HCT116 (cell line): Measurements from ENCODE around the gene HOXA1. TPM values are rescaled to one million over a fixed set of nuclear protein-coding genes. Genes with fewer than 3 reads are reported as not detected.

Experiments
- ATAC-seq: fragments of 200-7000 bp; cut with Tn5 transposase; 2 replicates; pipeline ENCODE4 v1.9.1; 2020; ENCODE audit warnings: mild to moderate bottlenecking, moderate library complexity
- BruUV-seq: library from RNA; stranded (reverse); fragments of 400-500 nt; replicated peaks from 2 replicates; lab custom pipeline; 2021; lab: Mats Ljungman, UMichigan
- CTCF ChIA-PET: fragments of 300-600 bp; sonication (Branson Sonifier 250); formaldehyde crosslinking; loops from one replicate; lab custom pipeline; 2021; ENCODE audit warnings: antibody characterized with exemption; lab: Charles Lee
- POLR2A ChIA-PET: fragments of 300-600, 350-600 bp; sonication (Branson Sonifier 250); formaldehyde crosslinking; loops from one replicate; lab custom pipeline; 2021; ENCODE audit warnings: antibody characterized with exemption; lab: Charles Lee
- RAD21 ChIA-PET, 2 experiments: fragments of 300-600 bp; sonication (Branson Sonifier 250); formaldehyde crosslinking; loops; one replicate each; lab custom pipeline; 2023; ENCODE audit warnings: low total read pairs in 2 of 2; ENCODE audit not compliant: uncharacterized antibody in 2 of 2, unreplicated experiment in 2 of 2, low non-redundant PET in 1 of 2; lab: Charles Lee
- DNase-seq: peaks from one replicate; pipeline ENCODE4 v3.0.0-alpha.2; 2010; ENCODE audit warnings: low read depth, low spot score
- H2AFZ ChIP-seq: fragments of 200-600 bp; shearing (Covaris generic), sonication (generic); 2 replicates; pipeline ENCODE4 v1.6.1; 2017; ENCODE audit warnings: low read depth, mixed run types, mixed read lengths, antibody characterized with exemption, low read length; ENCODE audit not compliant: poor library complexity, severe bottlenecking
- H3K27ac ChIP-seq: 2 replicates; pipeline ENCODE4 v1.5.1; 2012; ENCODE audit warnings: low read depth, low read length
- H3K27me3 ChIP-seq: fragments of 200-600 bp; sonication (generic); 2 replicates; pipeline ENCODE4 v1.6.1; 2016; ENCODE audit warnings: mixed run types, low read length, mixed read lengths; ENCODE audit not compliant: insufficient read depth
- H3K36me3 ChIP-seq, 2 experiments: fragments of 200-500 bp in 1 of 2; fragments of 200-600 bp in 1 of 2; sonication (Bioruptor generic) in 1 of 2; sonication (generic) in 1 of 2; 2 replicates each; pipeline versions ENCODE4 v1.5.1 to v1.6.1; 2014 to 2016; ENCODE audit warnings: low read length in 2 of 2, inconsistent platforms in 1 of 2, mixed read lengths in 1 of 2, mixed run types in 1 of 2; ENCODE audit not compliant: insufficient read depth in 2 of 2, control insufficient read depth in 1 of 2
- H3K4me1 ChIP-seq, 2 experiments: fragments of 200-600 bp in 1 of 2; sonication (generic) in 1 of 2; 2 replicates each; pipeline versions ENCODE4 v1.5.1 to v1.6.1; 2012 to 2017; ENCODE audit warnings: low read length in 2 of 2, inconsistent platforms in 1 of 2, mild to moderate bottlenecking in 1 of 2, mixed read lengths in 1 of 2, mixed run types in 1 of 2, moderate library complexity in 1 of 2; ENCODE audit not compliant: insufficient read depth in 2 of 2, control insufficient read depth in 1 of 2
- H3K4me2 ChIP-seq: fragments of 200-600 bp; sonication (generic); 2 replicates; pipeline ENCODE4 v1.6.1; 2017; ENCODE audit warnings: mixed run types, low read length, mixed read lengths
- H3K4me3 ChIP-seq, 2 experiments: fragments of 200-600 bp in 1 of 2; sonication (generic) in 1 of 2; replicated peaks in 1 of 2; 2 replicates each; pipeline ENCODE4 v1.5.1; 2011 to 2016; ENCODE audit warnings: low read length in 2 of 2, control low read depth in 1 of 2, low read depth in 1 of 2, mild to moderate bottlenecking in 1 of 2, mixed read lengths in 1 of 2, mixed run types in 1 of 2
- H3K79me2 ChIP-seq: fragments of 200-600 bp; sonication (generic); 2 replicates; pipeline ENCODE4 v1.6.1; 2017; ENCODE audit warnings: mild to moderate bottlenecking, mixed run types, low read length, moderate library complexity, mixed read lengths; ENCODE audit not compliant: insufficient read depth
- H3K9ac ChIP-seq: fragments of 200-600 bp; sonication (generic); 2 replicates; pipeline ENCODE4 v1.6.1; 2016; ENCODE audit warnings: low read length, mixed read lengths
- H3K9me2 ChIP-seq: fragments of 200-600 bp; sonication (generic), shearing (Covaris generic); 2 replicates; pipeline ENCODE4 v1.6.1; 2017; ENCODE audit warnings: mixed run types, mild to moderate bottlenecking, moderate library complexity; ENCODE audit not compliant: insufficient read depth
- H3K9me3 ChIP-seq, 2 experiments: fragments of 200-500 bp in 1 of 2; fragments of 200-600 bp in 1 of 2; sonication (Bioruptor generic) in 1 of 2; sonication (generic) in 1 of 2; 2 replicates each; pipeline ENCODE4 v1.6.1; 2014 to 2017; ENCODE audit warnings: low read length in 2 of 2, mixed read lengths in 2 of 2, inconsistent platforms in 1 of 2, low read depth in 1 of 2, mild to moderate bottlenecking in 1 of 2, mixed run types in 1 of 2, moderate library complexity in 1 of 2; ENCODE audit not compliant: control insufficient read depth in 1 of 2, insufficient read depth in 1 of 2
- H4K20me1 ChIP-seq: fragments of 200-600 bp; sonication (generic), shearing (Covaris generic); 2 replicates; pipeline ENCODE4 v1.6.1; 2017; ENCODE audit warnings: mixed run types, mild to moderate bottlenecking, moderate library complexity; ENCODE audit not compliant: insufficient read depth
- CTCF ChIP-seq, 3 experiments: fragments of 200-600 bp in 1 of 3; sonication (generic) in 1 of 3; IDR thresholded peaks in 2 of 3; conservative IDR thresholded peaks in 1 of 3; 2 replicates each; pipeline ENCODE4 v1.5.1; 2012 to 2017; ENCODE audit warnings: low read depth in 2 of 3, low read length in 2 of 3, antibody characterized with exemption in 1 of 3, borderline replicate concordance in 1 of 3, control low read depth in 1 of 3, mild to moderate bottlenecking in 1 of 3, mixed read lengths in 1 of 3, mixed run types in 1 of 3, moderate library complexity in 1 of 3; ENCODE audit not compliant: insufficient read depth in 1 of 3
- ELF1 ChIP-seq: IDR thresholded peaks from 2 replicates; pipeline ENCODE4 v1.6.1; 2012; ENCODE audit warnings: low read depth, borderline replicate concordance
- EZH2 ChIP-seq: fragments of 200-600 bp; sonication (generic); IDR thresholded peaks from 2 replicates; pipeline ENCODE4 v1.6.1; 2017; ENCODE audit warnings: antibody characterized with exemption, mixed run types
- EZH2phosphoT487 ChIP-seq: fragments of 200-600 bp; IDR thresholded peaks from 2 replicates; pipeline ENCODE4 v1.6.1; 2018; ENCODE audit warnings: antibody characterized with exemption, borderline replicate concordance
- MAX ChIP-seq: IDR thresholded peaks from 2 replicates; pipeline ENCODE4 v1.6.1; 2012
- SP1 ChIP-seq: IDR thresholded peaks from 2 replicates; pipeline ENCODE4 v1.6.1; 2012; ENCODE audit warnings: low read depth
- SRF ChIP-seq: IDR thresholded peaks from 2 replicates; pipeline ENCODE4 v1.6.1; 2012; ENCODE audit warnings: low read depth
- TCF7L2 ChIP-seq: IDR thresholded peaks from 2 replicates; pipeline ENCODE4 v1.7.0; 2011; ENCODE audit warnings: borderline replicate concordance, inconsistent platforms; ENCODE audit not compliant: insufficient read depth, insufficient read length; ENCODE audit errors: extremely low read depth
- ZBTB33 ChIP-seq: IDR thresholded peaks from 2 replicates; pipeline ENCODE4 v1.6.1; 2011; ENCODE audit warnings: mild to moderate bottlenecking, low read length, moderate library complexity; ENCODE audit not compliant: insufficient replicate concordance; ENCODE audit errors: extremely low read depth
- intact Hi-C: fragments of 100-400 bp; cut with micrococcal nuclease; formaldehyde crosslinking; loops from 2 replicates; pipeline ENCODE4 v1.10.0; 2022
- total RNA-seq: library from RNA; stranded (reverse); gene quantifications from one replicate; pipeline ENCODE4 v1.2.1, GENCODE V29; 2021; ENCODE audit not compliant: unreplicated experiment

Gene HOXA1
- total RNA-seq, 1 experiment from 2014 or later = 2.8 TPM

- peak overlapping the region; percentile 28 for H3K27ac ChIP-seq
- H3K9me2 ChIP-seq = no peaks in the 10 kb centered on the region
- H3K9ac ChIP-seq = no peak overlapping the region
- H3K36me3 ChIP-seq = no peaks in the 10 kb centered on the region
- ChIA-PET CTCF (no interaction called here), RAD21 (no interaction called here), POLR2A (interaction anchor here (1.0 kb wide), 1 partner anchor 14 kb away, joined by 4 read pairs; the partner anchor contains the start of gene HOXA1)
- H3K4me1 ChIP-seq = peaks cover 36 to 42% of the 10 kb centered on the region in 2 experiments
- ATAC-seq (no peak), DNase-seq (no peak)
- H3K4me3 ChIP-seq = no peak overlapping the region; a peak in 1 of 4 replicates
- intact Hi-C loops = no loop called here
- no peaks in the 10 kb centered on the region for H3K9me3 ChIP-seq
- no peak overlapping the region for H2AFZ ChIP-seq
- BruUV-seq = no TSS peak
- TF ChIP-seq ELF1 (no peak), EZH2phosphoT487 (no peak), ZBTB33 (no peak), TCF7L2 (no peak), CTCF (IDR thresholded peaks at IDR 0.05 in 2 of 3, conservative IDR thresholded peaks at IDR 0.05 in 1 of 3; ENCODE audit: borderline replicate concordance in 1 of 3, insufficient read depth in 1 of 3, low read depth in 2 of 3, low read length in 2 of 3) (no peak), SRF (no peak), MAX (no peak), SP1 (no peak), EZH2 (no peak)
- TF ChIP-seq, all 23 proteins: peak for 0
- peak overlapping the region; percentile 98 for H3K4me2 ChIP-seq
- H3K79me2 ChIP-seq = peaks cover 20% of the 10 kb centered on the region
- H4K20me1 ChIP-seq = no peaks in the 10 kb centered on the region
- no peaks in the 10 kb centered on the region for H3K27me3 ChIP-seq
Measured at GRCh38 chr7:27110186-27111031, 14.6 kb upstream of the HOXA1 start.
